H1 (cell line): ENCODE results near the gene KRTAP4-9. TPM values are rescaled to one million over a fixed set of nuclear protein-coding genes. Genes with fewer than 3 reads are reported as not detected.
"Not testable (repeated sequence)": the region's sequence is repeated elsewhere in the genome, so short reads cannot be mapped to it uniquely, and the experiment has no call there.

Source experiments
- CTCF ChIA-PET: fragments of 300-600 bp; sonication (Branson Sonifier 250); formaldehyde crosslinking; loops from one replicate; lab custom pipeline; 2021; ENCODE audit not compliant: partially characterized antibody; lab: Charles Lee
- POLR2A ChIA-PET: fragments of 300-600 bp; sonication (Branson Sonifier 250); formaldehyde crosslinking; loops from one replicate; lab custom pipeline; 2021; ENCODE audit warnings: inconsistent platforms; ENCODE audit not compliant: partially characterized antibody; lab: Charles Lee
- DNase-seq, 2 experiments: peaks; one replicate each; pipeline versions ENCODE4 v3.0.0 to v3.0.0-alpha.2; 2010 to 2022; ENCODE audit warnings: low spot score in 2 of 2, low read depth in 1 of 2, mixed read lengths in 1 of 2
- FAIRE-seq: peaks from 2 replicates; lab custom pipeline; 2011; peaks lifted over from hg19 to GRCh38; lab: Jason Lieb, UNC
- H2AFZ ChIP-seq: 2 replicates; pipeline ENCODE4 v1.8.1; 2012; ENCODE audit warnings: low read length, inconsistent platforms
- H2AK5ac ChIP-seq: 2 replicates; pipeline ENCODE4 v1.6.1; 2013; ENCODE audit warnings: low read depth, low read length
- H2BK120ac ChIP-seq: replicated peaks from 2 replicates; pipeline ENCODE3; 2013; ENCODE audit warnings: low read depth, low read length, inconsistent platforms
- H2BK12ac ChIP-seq: 2 replicates; pipeline ENCODE4 v1.6.1; 2013; ENCODE audit warnings: low read depth, low read length
- H2BK15ac ChIP-seq: 2 replicates; pipeline ENCODE4 v1.6.1; 2013; ENCODE audit warnings: low read length
- H2BK20ac ChIP-seq: 2 replicates; pipeline ENCODE4 v1.6.1; 2013; ENCODE audit warnings: low read length
- H2BK5ac ChIP-seq: 2 replicates; pipeline ENCODE4 v1.6.1; 2013; ENCODE audit warnings: low read depth, low read length
- H3K14ac ChIP-seq: 2 replicates; pipeline ENCODE4 v1.6.1; 2013; ENCODE audit warnings: inconsistent platforms; ENCODE audit not compliant: insufficient read length
- H3K18ac ChIP-seq: 2 replicates; pipeline ENCODE4 v1.6.1; 2013; ENCODE audit warnings: low read length; ENCODE audit errors: extremely low read depth
- H3K23ac ChIP-seq: 2 replicates; pipeline ENCODE4 v1.6.1; 2013; ENCODE audit warnings: inconsistent platforms; ENCODE audit not compliant: insufficient read length
- H3K23me2 ChIP-seq: 2 replicates; pipeline ENCODE4 v1.6.1; 2013; ENCODE audit warnings: low read depth, low read length
- H3K27ac ChIP-seq: 2 replicates; pipeline ENCODE4 v1.6.1; 2011; ENCODE audit warnings: low read depth, low read length, inconsistent platforms
- H3K27me3 ChIP-seq, 4 experiments: replicated peaks in 1 of 4; 1 replicate in 1 of 4; 2 replicates in 3 of 4; pipeline versions ENCODE4 v1.6.1 to v1.8.1; 2011 to 2013; ENCODE audit warnings: low read length in 3 of 4, mild to moderate bottlenecking in 3 of 4, inconsistent platforms in 2 of 4, mixed read lengths in 2 of 4, moderate library complexity in 1 of 4; ENCODE audit not compliant: control insufficient read depth in 3 of 4, insufficient read depth in 3 of 4; ENCODE audit errors: extremely low read depth in 1 of 4
- H3K36me3 ChIP-seq, 4 experiments: 2 replicates each; pipeline versions ENCODE4 v1.6.1 to v1.8.1; 2011 to 2013; ENCODE audit warnings: mild to moderate bottlenecking in 4 of 4, low read length in 3 of 4, moderate library complexity in 2 of 4, control low read depth in 1 of 4, inconsistent platforms in 1 of 4; ENCODE audit not compliant: insufficient read depth in 4 of 4, control insufficient read depth in 2 of 4
- H3K4ac ChIP-seq: replicated peaks from 2 replicates; pipeline ENCODE3; 2013; ENCODE audit warnings: low read length, low read depth, mixed read lengths, inconsistent platforms; ENCODE audit not compliant: insufficient read length
- H3K4me1 ChIP-seq, 4 experiments: replicated peaks in 1 of 4; 1 replicate in 1 of 4; 2 replicates in 3 of 4; pipeline versions ENCODE4 v1.6.1 to v1.8.1; 2011 to 2013; ENCODE audit warnings: low read length in 3 of 4, inconsistent platforms in 2 of 4, mixed read lengths in 1 of 4; ENCODE audit not compliant: insufficient read depth in 4 of 4, control insufficient read depth in 3 of 4
- H3K4me2 ChIP-seq, 2 experiments: 2 replicates each; pipeline versions ENCODE4 v1.6.1 to v1.8.1; 2011 to 2013; ENCODE audit warnings: low read depth in 2 of 2, low read length in 2 of 2, control low read depth in 1 of 2, inconsistent platforms in 1 of 2, mild to moderate bottlenecking in 1 of 2; ENCODE audit not compliant: insufficient read depth in 1 of 2
- H3K4me3 ChIP-seq, 4 experiments: fragments of 200-600, 300-600 bp in 1 of 4; sonication (generic), shearing (Covaris generic), sonication (Bioruptor Twin) in 1 of 4; 2 replicates each; pipeline versions ENCODE4 v1.5.1 to v1.8.1; 2011 to 2016; ENCODE audit warnings: low read length in 4 of 4, low read depth in 3 of 4, control low read depth in 2 of 4, inconsistent platforms in 2 of 4, mild to moderate bottlenecking in 2 of 4, mixed read lengths in 1 of 4, moderate library complexity in 1 of 4; ENCODE audit not compliant: insufficient read depth in 2 of 4; ENCODE audit errors: extremely low read depth in 1 of 4
- H3K56ac ChIP-seq: replicated peaks from 2 replicates; pipeline ENCODE3; 2013; ENCODE audit warnings: low read depth, mild to moderate bottlenecking, mixed read lengths, low read length, inconsistent platforms; ENCODE audit not compliant: insufficient read length
- H3K79me1 ChIP-seq: 2 replicates; pipeline ENCODE4 v1.6.1; 2013; ENCODE audit warnings: low read depth, low read length, control low read depth
- H3K79me2 ChIP-seq, 2 experiments: 2 replicates each; pipeline versions ENCODE4 v1.6.1 to v1.8.1; 2012 to 2013; ENCODE audit warnings: low read length in 2 of 2, mild to moderate bottlenecking in 2 of 2, inconsistent platforms in 1 of 2; ENCODE audit not compliant: insufficient read depth in 2 of 2, control insufficient read depth in 1 of 2
- H3K9ac ChIP-seq, 4 experiments: replicated peaks in 1 of 4; 1 replicate in 1 of 4; 2 replicates in 3 of 4; pipeline versions ENCODE4 v1.6.1 to v1.8.1; 2011 to 2013; ENCODE audit warnings: low read depth in 3 of 4, low read length in 3 of 4, control low read depth in 2 of 4, mild to moderate bottlenecking in 2 of 4, moderate library complexity in 2 of 4, inconsistent platforms in 1 of 4; ENCODE audit errors: extremely low read depth in 1 of 4
- H3K9me3 ChIP-seq, 2 experiments: 2 replicates each; pipeline versions ENCODE4 v1.6.1 to v1.8.1; 2012 to 2013; ENCODE audit warnings: mild to moderate bottlenecking in 2 of 2, moderate library complexity in 2 of 2, control low read depth in 1 of 2, inconsistent platforms in 1 of 2, low read depth in 1 of 2, low read length in 1 of 2, mixed read lengths in 1 of 2; ENCODE audit not compliant: insufficient read depth in 2 of 2
- H4K20me1 ChIP-seq, 2 experiments: replicated peaks in 1 of 2; 2 replicates each; pipeline versions ENCODE3 to v1.8.1; 2011 to 2013; ENCODE audit warnings: inconsistent platforms in 2 of 2, low read length in 2 of 2, mild to moderate bottlenecking in 1 of 2; ENCODE audit not compliant: insufficient read depth in 2 of 2, control insufficient read depth in 1 of 2
- H4K5ac ChIP-seq: 2 replicates; pipeline ENCODE4 v1.6.1; 2013; ENCODE audit warnings: low read length, low read depth, mixed read lengths, inconsistent platforms; ENCODE audit not compliant: insufficient read length
- H4K8ac ChIP-seq: 2 replicates; pipeline ENCODE4 v1.8.0; 2013; ENCODE audit warnings: mild to moderate bottlenecking, moderate library complexity, low read length, inconsistent platforms; ENCODE audit not compliant: insufficient read depth; ENCODE audit errors: extremely low read depth
- H4K91ac ChIP-seq: replicated peaks from 2 replicates; pipeline ENCODE3; 2013; ENCODE audit warnings: low read length, mixed read lengths, inconsistent platforms; ENCODE audit not compliant: insufficient read length
- WGBS, 2 experiments: shearing (Covaris generic) in 1 of 2; methylation state at CpG; one replicate each; pipeline versions ENCODE4 v1.1.6 to v1.1.7; 2013 to 2015; ENCODE audit warnings: low lambda C conversion rate in 2 of 2, mixed read lengths in 2 of 2, inconsistent platforms in 1 of 2, low coverage in 1 of 2, missing lambda C conversion rate in 1 of 2; ENCODE audit not compliant: insufficient replicate concordance in 2 of 2, insufficient coverage in 1 of 2, insufficient read length in 1 of 2; ENCODE audit errors: extremely low coverage in 1 of 2, missing lambda C conversion rate in 1 of 2; 5-methylcytosine and 5-hydroxymethylcytosine counted together
- polyA plus RNA-seq, 7 experiments: library from polyadenylated mRNA; depleted of rRNA in 3 of 7; stranded (reverse) in 5 of 7; unstranded in 2 of 7; fragments of >200 nt in 5 of 7; fragments of 200-250 nt in 2 of 7; gene quantifications; 1 replicate in 5 of 7; 2 replicates in 1 of 7; 4 replicates in 1 of 7; pipeline versions ENCODE4 v1.2.1 to v1.2.3, GENCODE V29; 2011 to 2013; ENCODE audit warnings: missing spikeins in 2 of 7, mixed read lengths in 2 of 7
- total RNA-seq: library from RNA; stranded (reverse); fragmentation: NEBNext Ultra II Directional; extraction: Animal tissue kit (Norgen Biotek cat#: 25700); gene quantifications from 2 replicates; pipeline ENCODE4 v1.2.1, GENCODE V29; 2021

Gene KRTAP4-9
- total and polyA plus RNA-seq, 2 of the 8 experiments (the other 6 are each of a cell fraction or from before 2014, with no cell fraction given) = not detected

- H4K5ac ChIP-seq, H2BK12ac ChIP-seq, H3K27ac ChIP-seq, H3K79me1 ChIP-seq, H2BK120ac ChIP-seq, CTCF ChIA-PET, H4K8ac ChIP-seq, H3K4me3 ChIP-seq, H3K23ac ChIP-seq, H3K56ac ChIP-seq, H4K20me1 ChIP-seq, H2AK5ac ChIP-seq, FAIRE-seq, H3K79me2 ChIP-seq, H2BK15ac ChIP-seq, H3K36me3 ChIP-seq, H3K9me3 ChIP-seq, H3K27me3 ChIP-seq, H2AFZ ChIP-seq, H3K14ac ChIP-seq, H3K9ac ChIP-seq, H2BK20ac ChIP-seq, H3K4me2 ChIP-seq, H3K4ac ChIP-seq, H3K4me1 ChIP-seq, H4K91ac ChIP-seq, H2BK5ac ChIP-seq, H3K23me2 ChIP-seq, H3K18ac ChIP-seq, POLR2A ChIA-PET, DNase-seq: not testable (repeated sequence)
- WGBS, 2 experiments = 89% methylated on average over 12 of the region's 12 CpGs; no CpG with 5 or more reads in 1 of the 2 experiments
Observed at GRCh38 chr17:41123292-41123990, 18.3 kb downstream of the KRTAP4-9 start.

GRCh38 chr17:41123991-41124371, 18.8 kb downstream of the KRTAP4-9 start, which contains the start of gene KRTAP4-12:
Gene KRTAP4-12 (minus strand): TSS chr17:41124182. CDS start chr17:41124122, 60 bp downstream.
- H4K91ac ChIP-seq, FAIRE-seq: not testable (repeated sequence)

More at GRCh38 chr17:41123991-41124371, 18.8 kb downstream of the KRTAP4-9 start, which contains the start of gene KRTAP4-12:
- 100% methylated on average over 1 of the region's 3 CpGs; no CpG with 5 or more reads in 1 of the 2 experiments for WGBS, 2 experiments
- H2AK5ac ChIP-seq, H4K8ac ChIP-seq, H3K4me1 ChIP-seq, H3K4me2 ChIP-seq, H3K23me2 ChIP-seq, H3K9me3 ChIP-seq, H3K79me2 ChIP-seq, H3K23ac ChIP-seq, H2BK5ac ChIP-seq, H2BK20ac ChIP-seq, POLR2A ChIA-PET, H4K20me1 ChIP-seq, H3K27ac ChIP-seq, H2BK15ac ChIP-seq, H3K36me3 ChIP-seq, DNase-seq, H4K5ac ChIP-seq, H3K79me1 ChIP-seq, H2AFZ ChIP-seq, H2BK120ac ChIP-seq, H3K4ac ChIP-seq, H3K14ac ChIP-seq, H3K4me3 ChIP-seq, H3K9ac ChIP-seq, H3K56ac ChIP-seq, H3K27me3 ChIP-seq, H2BK12ac ChIP-seq, H3K18ac ChIP-seq, CTCF ChIA-PET: not testable (repeated sequence)
